Limb (tissue), 2 donors: Measurements from ENCODE around the gene KRT23.
"Not testable (repeated sequence)": the region's sequence is repeated elsewhere in the genome, so short reads cannot be mapped to it uniquely, and the experiment has no call there.

Experiments used
- DNase-seq, 2 donors: peaks; one replicate each; pipeline ENCODE4 v3.0.0-alpha.2; 2016; ENCODE audit errors: extremely low spot score in 2 of 2

KRT23 gene

DNA sequence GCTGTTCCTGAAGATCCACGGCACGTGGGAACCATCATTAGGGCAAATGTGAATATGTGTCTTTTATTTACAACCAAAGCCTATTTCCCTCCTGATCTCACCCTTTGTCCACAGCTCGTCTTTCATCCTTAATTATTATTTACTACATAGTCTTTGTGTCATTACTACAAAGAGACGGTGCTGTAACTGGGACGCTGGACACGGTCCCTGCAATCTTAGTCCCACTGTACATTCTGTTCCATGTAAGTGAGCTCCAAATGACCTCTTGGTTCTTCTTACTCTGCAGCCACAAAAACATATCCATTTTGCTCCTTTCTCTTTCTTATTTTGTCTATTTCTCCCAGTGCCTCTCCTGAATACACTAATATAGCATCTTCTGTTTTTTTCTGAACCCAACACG is 12.7 kb upstream of the KRT23 start:
- DNase-seq: no peak

DNA sequence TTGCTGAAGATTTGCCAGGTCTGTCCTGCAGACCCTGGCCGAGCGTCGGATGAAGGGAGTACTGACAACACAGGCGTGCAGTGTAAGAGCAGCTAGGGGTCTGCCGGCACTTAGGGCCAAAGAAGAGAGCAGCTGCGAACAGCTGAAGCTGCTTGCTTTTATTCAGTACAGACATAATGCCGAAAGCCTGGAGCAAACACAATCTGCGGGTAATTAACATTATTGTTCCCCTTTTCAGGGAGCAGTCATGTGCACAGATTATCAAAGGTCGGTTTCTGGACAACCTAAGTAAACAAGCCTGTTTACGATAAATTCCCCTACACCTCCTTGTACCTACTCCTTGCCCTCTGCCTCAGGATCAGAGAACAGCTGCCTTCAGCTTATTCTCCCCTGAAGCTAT is 12.0 kb upstream of the KRT23 start:
- peak; percentile 48 to 57 for DNase-seq

DNA sequence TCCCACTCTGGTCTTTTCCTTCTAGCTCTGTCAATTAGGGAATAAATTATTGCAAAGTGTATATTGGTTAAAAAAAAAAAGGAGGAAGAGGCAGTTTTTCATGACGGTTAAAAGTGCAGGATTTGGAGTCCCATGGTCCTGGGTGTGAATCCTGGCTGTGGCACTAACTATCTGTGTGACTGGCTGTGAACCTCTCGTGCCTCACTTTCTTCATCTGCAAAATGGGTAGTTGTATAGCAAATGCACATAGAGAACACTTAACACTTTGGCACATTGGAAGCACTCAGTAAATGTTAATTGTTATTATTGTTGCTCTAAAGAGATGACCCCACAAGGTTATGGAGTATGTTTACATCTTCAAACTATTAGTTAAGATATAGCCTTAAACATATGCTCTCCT is 10.5 kb upstream of the KRT23 start:
- DNase-seq: no peak

DNA sequence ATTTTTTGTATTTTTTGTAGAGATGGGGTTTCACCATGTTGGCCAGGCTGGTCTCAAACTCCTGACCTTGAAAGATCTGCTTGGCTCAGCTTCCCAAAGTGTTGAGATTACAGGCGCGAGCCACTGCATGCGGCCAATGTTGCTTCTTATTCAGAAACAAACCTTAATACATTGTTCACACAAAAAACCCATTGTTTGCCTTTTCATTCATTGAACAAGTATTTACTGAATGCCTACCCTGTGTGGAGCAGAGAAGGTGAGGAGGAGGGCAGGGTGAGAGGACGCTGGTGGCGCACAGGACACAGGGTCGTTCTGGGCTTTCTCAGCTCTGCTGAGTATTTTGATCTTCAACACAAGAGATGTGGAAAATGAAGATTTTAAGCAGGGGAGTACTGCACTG is 8.0 kb upstream of the KRT23 start:
- no peak for DNase-seq

DNA sequence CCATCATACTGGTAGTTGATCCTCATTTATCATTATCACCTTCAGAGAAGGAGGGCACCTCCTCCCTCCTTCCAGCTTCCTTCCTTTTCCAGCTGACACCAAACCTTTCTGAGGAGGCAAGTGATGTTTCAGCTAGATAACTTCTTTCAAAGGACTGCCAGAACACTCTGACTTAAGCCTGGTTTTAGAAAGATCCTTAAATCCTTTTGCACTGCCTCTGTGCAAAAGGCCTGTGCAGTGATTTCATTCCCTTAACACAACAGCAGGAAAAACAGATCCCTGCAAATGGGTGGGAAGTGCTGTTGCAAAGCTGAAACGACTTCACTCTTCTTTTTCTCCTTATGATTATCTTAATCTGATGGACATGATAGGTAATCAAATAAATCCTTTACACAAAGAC is 7.1 kb upstream of the KRT23 start:
- DNase-seq: no peak

DNA sequence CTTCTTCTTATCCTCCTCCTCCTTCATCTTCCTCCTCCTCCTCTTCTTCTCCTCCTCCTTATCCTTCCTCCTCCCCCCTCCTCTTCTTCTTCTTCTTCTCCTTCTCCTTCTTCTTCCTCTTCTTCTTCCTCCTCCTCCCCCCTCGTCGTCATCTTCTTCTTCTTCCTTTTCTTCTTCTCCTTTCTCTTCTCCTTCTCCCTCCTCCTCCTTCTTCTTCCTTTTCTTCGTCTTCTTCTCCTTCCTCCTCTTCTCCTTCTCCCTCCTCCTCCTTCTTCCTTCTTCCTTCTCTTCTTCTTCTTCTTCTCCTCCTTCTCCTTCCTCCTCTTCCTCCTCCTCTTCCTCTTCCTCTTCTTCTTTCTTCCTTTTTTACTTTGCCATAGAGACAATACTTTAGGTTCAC is 5.1 kb upstream of the KRT23 start:
- no peak for DNase-seq

DNA sequence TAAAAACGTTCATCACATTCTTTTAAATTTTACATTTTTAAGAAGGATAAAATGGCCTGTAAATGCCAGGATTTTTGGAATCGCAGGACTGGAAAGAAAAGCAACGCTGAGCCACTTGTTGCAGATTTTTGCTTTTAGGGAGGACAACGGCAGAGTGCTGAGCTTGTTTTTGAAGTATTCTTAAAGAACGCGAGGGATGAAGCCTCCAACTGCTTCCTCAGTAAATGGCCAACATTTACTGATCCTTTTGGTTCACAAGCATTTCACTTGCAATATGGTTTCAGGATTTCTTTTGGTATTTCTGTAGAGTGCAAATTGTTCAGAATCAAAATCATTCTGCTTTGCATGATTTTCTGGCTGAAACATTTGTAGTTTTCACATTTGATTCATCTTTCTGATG is 2.8 kb upstream of the KRT23 start:
- DNase-seq: no peak

DNA sequence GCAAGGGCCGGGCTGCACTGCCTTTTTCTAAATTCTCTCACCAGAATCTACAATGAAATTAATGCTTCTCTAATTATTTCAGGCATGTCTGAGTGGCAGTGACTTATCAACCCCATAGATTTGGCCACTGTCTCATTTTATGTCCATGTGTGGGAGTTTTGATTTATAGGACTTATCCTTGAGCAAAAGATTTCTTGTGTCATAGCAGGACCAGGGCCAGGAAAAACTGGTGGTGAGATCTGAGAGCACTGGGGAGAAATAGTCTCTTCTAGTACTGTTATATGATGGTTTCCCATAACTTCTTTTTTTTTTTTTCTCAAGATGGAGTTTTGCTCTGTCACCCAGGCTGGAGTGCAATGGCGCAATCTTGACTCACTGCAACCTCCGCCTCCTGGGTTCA is 1.5 kb upstream of the KRT23 start:
- DNase-seq: no peak

DNA sequence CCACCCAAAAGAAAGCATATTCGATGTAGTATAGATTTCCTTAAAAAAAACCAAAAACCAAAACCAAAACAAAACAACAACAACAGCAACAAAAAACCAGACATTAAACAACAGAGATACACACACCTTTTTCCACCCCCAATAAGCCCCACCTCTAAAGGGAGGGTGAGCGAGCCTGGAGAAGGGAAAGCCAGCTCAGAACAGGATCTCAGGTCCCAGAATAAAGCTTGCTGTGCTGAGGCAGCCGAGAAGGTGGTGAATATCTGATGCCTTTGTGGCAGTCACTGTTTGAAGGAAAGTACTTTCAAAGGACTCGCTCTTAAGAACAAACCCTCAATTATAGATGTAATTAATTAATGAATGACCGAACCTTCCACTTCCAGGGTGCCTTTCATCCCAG is 470 bp downstream of the KRT23 start:
- DNase-seq: no peak

DNA sequence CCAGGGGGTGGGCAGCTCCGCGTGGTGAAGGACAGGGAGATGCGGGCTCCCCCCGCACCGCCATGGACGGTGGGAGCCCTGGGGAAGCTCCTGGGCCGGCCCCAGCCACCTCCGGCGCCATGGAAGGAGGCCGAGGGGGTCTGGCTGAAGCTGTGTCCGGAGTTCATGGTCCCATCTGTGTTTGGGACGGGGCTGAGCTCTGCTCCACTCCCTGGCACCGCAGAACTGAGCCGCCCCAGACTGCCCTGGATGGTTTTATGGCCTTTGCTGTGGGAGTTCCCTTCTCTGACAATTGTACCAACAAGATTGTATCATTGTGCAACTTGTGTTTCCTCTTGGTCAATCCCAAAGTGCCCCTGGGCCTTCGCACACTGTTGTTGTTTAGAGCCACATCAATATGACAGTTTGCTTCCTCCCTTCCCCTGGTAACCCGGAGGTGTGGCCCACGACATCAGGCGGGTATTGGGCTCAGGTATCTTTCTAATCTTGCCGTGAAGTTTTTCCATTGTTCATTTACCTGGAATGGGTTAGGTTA is 942 bp downstream of the KRT23 start:
- no peak for DNase-seq

DNA sequence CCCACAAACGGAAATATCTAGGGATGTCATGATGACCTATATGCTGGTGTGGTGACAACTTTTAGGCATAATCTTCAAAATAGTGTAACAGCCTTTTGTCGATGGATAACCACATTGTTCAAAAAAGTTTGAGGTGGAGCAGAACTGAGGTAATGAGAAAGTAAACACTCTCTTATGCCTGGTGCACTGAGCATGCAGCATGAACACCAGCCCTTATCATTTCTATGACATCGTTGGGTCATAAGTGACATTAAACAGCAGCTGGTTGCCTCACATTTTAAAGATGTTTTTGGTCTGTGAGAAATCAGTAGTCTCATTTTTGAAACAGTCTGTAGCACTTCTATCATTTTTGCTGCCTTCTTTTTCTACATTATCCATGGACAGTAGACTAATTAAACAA is 1.8 kb downstream of the KRT23 start:
- DNase-seq: no peak

DNA sequence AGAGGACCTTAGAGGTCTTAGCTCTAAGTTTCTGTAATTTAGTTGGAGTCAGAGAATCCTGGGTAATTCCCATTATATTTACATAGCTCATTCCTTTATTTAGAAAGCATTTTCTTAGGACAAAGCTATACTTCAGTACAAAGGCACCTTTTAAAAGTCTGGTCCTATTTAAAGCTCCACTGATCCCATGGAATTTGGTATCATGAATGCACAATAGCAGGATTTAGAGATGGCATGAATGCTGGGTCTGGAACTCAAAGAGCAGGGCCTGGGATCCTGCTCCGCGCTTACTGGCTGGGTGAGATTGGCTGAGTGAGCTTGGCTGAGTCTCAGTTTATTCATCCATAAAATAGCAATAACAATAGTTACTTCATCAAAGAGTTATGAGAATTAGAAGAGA is 4.8 kb downstream of the KRT23 start:
- DNase-seq: no peak

DNA sequence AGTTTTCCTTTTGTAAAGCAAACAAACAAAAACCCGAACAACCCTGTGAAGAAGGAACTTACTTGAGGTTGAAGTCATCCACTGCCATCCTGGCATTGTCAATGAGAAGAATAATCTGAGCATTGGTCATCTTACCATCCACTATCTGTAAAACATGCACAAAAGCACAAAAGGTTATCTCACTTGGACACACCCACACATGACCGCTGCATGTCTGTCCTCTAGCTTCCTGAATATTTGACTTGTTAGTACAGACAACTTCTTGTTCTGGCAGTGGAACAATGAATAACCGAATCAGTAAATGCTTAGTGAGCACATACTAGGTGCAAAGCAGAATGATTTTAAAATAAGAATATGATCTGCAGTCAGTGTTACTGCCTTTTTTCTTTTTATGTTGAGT is 6.1 kb downstream of the KRT23 start:
- DNase-seq: no peak

DNA sequence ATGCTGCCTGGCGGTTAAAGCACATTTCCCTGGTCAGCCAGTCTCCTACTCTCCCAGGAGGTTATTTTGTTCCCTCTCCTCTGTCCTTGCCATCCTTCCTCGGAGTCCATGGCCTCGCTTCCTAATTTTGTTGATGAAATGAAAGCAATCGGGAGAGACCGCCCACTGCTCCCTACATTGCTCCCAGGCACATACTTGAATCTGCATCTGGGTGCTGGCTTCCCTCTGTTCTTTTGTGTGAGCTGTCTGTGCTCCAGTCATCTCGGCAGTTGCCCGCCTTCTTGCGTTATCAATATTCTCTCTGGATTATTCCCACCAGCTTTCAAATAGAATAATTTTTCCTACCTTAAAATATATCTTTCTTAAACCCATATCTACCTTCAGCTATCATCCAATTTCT is 11.1 kb downstream of the KRT23 start:
- DNase-seq: no peak

DNA sequence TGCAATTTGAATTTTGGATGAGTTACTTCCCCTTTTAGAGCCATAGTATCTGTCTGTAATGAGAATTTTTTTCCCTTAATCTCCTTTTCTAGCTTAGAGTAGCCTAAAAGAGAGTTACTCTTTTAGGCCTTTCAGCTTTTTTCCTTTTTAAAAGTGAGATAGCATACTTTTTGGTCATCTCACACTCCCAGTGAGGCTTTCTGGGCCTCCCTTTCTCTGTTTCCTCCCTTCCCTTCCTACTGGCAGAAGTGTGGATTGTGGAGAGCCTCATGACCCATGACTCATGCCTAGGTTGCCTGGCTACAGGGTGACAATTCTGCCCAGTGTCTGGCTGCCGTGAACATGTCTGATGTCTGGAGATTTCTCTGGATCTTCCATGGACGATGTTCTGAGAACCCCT is 15.2 kb downstream of the KRT23 start:
- DNase-seq: no peak

DNA sequence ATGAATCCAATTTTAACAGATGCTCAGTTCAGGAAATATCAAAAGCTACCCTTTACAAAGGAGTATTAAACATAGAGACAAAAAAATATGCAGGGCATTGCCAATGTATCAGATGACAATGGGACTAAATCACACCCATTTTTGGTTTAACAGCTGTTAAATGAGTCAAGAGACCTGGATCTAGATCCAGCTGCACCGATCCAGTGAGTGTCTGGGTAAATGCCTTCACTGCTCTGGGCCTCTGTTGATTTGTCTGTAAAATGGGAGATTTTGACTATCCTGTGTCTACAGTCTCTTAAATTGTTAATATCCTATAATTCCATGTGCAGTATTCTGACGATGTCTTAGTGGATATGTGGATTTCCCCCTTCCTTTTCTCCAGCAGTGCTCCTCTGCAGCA is 16.4 kb downstream of the KRT23 start:
- no peak for DNase-seq

DNA sequence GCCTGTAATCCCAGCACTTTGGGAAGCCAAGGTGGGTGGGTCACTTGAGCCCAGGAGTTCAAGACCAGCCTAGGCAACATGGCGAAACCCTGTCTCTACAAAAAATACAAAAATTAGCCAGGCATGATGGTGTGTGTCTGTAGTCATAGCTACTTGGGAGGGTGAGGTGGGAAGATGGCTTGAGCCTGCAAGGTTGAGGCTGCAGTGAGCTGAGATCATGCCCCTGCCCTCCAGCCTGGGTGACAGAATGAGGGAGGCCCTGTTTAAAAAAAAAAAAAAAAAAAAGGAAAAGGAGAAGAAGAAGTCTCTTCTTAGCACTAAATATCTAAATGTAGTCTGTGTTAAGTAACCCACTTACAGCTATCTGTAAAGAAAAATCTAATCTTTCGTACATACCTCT is 20.3 kb downstream of the KRT23 start:
- DNase-seq: not testable (repeated sequence)

DNA sequence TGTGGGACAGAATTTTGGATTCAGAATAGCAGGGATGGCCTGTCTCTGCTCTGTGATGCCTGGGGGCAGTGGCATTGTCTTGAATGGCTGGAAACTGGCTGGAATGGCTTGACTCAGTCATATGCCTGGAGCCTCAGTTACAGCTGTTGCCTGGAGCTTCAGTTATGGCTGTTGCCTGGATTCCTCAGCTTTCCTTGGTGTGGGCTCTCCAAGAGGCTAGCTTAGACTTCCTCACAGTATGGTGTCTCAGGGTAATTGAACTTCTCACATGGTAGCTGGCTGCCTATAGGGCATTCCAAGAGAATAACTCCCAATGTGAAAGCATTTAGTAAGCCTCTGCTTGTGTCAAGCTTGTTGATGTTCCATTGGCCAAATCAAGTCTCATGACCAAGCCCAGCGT is 21.1 kb downstream of the KRT23 start:
- no peak for DNase-seq

DNA sequence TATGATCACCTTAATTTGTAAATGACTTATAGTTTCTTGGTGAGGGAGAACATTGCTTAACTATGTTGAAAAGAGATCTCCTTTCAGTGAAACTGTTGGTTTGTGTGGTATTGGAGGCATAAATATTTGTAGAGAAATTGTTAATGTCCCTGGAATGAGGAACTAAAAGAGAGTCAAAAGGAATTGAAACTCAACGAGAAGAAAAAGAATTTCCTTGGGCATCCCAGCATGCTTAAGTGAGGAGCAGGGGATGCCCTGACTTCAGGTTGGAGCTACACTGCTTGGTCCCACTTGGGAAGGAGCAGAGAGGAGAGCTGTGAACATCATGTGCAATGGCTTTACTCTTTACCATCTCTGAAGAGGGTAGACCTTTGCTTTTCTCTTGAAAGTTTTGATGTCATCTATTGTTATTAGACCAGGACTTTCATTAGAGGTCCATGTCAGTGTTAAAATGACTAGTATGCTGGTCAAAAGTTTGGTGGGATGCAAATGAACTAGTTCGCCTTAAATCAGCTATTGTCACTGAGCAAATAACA is 21.7 kb downstream of the KRT23 start:
- DNase-seq: no peak

DNA sequence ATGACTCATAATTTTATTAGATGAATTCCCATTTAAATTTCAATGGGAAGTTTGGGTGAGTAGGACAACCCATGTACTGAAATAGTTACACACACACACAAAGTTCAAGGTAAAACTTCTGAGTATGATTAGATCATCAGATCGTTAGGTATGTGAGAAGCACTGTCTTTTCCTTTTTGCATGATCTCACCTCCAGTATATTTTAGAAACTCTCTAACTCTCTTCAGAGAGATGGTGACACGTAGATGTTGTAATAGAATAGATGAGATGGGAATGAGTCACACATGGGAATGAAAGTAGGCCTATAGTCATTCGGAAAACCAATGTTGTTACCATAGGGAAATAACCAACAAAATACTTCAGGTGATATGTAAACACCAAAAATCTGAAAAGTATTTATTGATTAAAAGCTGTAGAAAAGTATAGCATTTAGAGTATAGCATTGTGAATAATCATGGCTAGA is 22.2 kb downstream of the KRT23 start:
- DNase-seq: no peak

DNA sequence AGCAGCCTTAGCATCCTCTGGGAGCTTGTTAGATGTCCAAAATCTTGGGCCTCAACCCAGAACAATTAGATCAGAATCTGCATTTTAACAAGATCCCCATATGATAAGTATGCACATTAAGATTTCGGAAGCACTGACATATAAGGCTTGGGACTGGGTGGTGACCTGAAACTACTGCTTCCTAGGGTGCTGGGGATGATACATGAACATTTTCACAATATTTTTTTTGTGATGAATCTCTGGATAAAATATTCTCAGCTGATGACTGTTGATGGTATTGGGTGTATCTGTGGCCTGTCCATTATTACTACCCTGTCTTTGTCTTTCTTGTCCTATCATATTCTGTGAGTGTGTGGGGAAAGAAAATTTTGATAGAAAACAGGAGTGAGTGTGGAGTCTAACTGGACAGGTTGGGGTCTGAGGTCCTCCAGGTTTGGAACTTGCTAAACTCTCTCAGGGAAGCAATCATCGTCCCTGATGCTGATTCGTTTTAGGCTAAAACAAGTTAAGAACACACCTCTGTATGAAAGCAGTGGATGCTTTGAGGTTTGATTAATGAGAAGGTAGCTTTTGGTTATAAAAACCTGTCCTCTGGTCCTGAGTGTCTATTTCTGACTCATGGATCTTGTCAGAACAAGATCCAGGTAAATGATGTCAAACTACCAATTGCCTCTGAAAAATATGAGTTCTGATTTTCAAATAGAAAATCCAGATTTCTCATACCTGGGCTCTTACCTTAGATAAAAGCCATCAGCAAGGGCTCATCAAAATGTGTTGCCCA is 23.2 kb downstream of the KRT23 start:
- DNase-seq: no peak

DNA sequence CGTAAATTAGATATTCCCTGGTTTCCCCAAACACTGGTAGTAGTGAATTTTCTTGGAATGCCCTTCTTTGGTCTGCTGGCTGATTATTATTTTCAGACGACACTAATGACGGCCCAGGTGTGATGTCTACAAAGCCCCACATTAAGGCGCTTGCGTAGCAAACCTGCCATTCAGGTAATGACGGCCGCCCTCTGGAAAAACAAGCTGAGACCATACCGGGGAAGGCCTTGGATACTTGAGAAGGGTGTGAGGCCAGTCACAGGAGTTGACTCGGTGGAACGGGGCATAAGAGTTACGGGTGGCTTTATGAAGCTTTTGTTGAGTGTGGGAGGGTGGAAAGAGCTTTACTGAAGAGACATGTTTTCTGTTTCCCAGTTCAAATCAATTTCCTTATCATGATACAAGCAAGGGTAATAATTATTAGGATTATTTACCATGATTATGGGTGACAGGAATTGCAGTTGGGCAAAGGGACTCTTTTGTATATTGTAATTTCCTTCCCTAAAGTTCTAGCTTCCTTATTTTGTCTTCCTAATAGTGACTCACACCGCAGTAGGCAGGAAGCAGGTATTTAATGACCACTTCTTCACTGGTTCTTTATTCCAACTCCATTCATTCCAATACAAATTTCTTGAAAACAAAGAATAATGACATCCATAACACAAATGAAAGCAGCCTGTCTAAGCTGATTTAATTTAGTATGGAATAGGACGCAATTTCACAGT is 24.8 kb downstream of the KRT23 start:
- no peak for DNase-seq

DNA sequence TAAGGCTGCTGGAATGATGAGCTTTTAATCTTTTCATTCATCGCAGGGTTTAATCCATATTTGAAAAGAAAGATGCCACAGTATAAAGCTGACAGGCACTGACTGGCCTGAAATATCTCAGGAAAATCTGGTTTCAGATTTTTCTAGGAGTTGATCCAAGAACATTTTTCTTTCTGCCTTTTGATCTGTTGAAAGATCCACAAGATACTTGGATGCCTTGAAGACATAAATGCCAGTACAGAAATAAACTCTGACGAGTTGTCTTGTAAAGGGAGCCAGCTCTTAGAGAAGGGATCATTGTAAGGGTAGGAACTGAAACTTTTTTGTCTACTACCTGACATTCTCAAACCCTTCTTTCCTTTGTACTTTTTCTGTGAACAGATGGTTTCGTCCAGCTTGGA is 27.0 kb downstream of the KRT23 start:
- peak in 1 of 2 donors; percentile 42 for DNase-seq
